ACC112 (cell line): ENCODE results near the gene DLG2.

Experiments
- H2AFZ ChIP-seq: fragments of 200-600 bp; sonication (generic); one replicate; pipeline ENCODE4 v1.6.0; 2017; ENCODE audit warnings: antibody characterized with exemption, low read length; ENCODE audit not compliant: unreplicated experiment
- H3K27ac ChIP-seq: fragments of 200-600 bp; sonication (generic); 2 replicates; pipeline ENCODE4 v1.5.1; 2014; ENCODE audit warnings: low read depth, mild to moderate bottlenecking, antibody characterized with exemption, low read length, moderate library complexity
- H3K27me3 ChIP-seq: fragments of 200-600 bp; sonication (generic); 2 replicates; pipeline ENCODE4 v1.6.1; 2014; ENCODE audit warnings: mild to moderate bottlenecking, antibody characterized with exemption, low read length, moderate library complexity, mixed read lengths; ENCODE audit not compliant: insufficient read depth
- H3K36me3 ChIP-seq: fragments of 200-600 bp; sonication (generic); 2 replicates; pipeline ENCODE4 v1.6.1; 2016; ENCODE audit warnings: mild to moderate bottlenecking, antibody characterized with exemption, low read length, moderate library complexity, mixed read lengths; ENCODE audit not compliant: insufficient read depth
- H3K4me1 ChIP-seq: fragments of 200-600 bp; sonication (generic); one replicate; pipeline ENCODE4 v1.6.1; 2016; ENCODE audit warnings: low read length, mixed read lengths; ENCODE audit not compliant: insufficient read depth, unreplicated experiment, control insufficient read depth
- H3K4me3 ChIP-seq: fragments of 200-600 bp; sonication (generic); 2 replicates; pipeline ENCODE4 v1.5.1; 2014; ENCODE audit warnings: mild to moderate bottlenecking, low read depth, low read length
- H3K79me2 ChIP-seq: fragments of 200-600 bp; sonication (generic); one replicate; pipeline ENCODE4 v1.6.0; 2016; ENCODE audit warnings: low read length; ENCODE audit not compliant: control insufficient read depth, unreplicated experiment, insufficient read depth

Gene DLG2

DNA sequence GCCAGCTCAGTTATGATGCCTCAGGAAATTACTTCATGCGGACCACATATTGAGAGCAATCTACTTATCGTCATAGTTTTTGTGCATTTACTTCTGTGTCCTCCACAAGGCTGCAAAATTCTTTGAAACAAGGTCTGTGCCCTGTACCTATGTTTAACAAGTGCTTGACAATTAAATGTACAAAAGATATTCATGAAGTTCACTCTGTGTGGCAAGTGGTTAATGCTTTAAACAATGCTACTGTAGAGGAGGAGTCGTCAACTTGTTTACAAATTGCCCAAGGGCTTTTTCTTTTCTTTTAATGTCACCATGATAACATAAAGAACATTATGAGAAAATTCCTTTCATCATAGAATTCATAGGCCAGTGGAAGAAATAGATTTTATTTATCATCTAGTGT, 1469.5 kb downstream of the DLG2 start:
- Histone ChIP-seq H3K4me1 (no peaks in the 10 kb centered on the region), H3K27me3 (no peaks in the 10 kb centered on the region), H3K79me2 (no peaks in the 10 kb centered on the region), H3K36me3 (no peaks in the 10 kb centered on the region), H3K4me3 (no peak overlapping the region), H3K27ac (no peak overlapping the region), H2AFZ (no peak overlapping the region)

DNA sequence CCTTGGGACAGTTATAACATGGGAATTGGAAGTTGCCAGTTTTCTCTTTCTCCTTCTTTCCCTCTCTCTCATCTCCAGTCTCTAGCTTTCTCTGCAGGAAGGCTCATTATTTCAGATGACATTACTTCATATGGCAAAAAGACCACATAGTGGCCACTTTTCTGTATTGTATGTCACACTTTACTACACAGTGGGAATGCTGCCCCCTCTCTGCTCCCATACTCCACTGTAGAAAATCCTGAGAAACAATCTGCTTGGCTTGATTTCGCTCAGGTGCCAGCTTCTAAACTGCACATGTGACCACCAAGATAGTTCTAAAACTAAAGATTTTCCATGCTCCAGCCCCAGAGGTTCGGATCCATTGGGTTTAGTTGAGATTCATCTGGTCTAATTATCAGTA, 1480.3 kb downstream of the DLG2 start:
- Histone ChIP-seq H2AFZ (no peak overlapping the region), H3K27me3 (no peaks in the 10 kb centered on the region), H3K36me3 (no peaks in the 10 kb centered on the region), H3K4me1 (no peaks in the 10 kb centered on the region), H3K4me3 (no peak overlapping the region), H3K27ac (no peak overlapping the region), H3K79me2 (no peaks in the 10 kb centered on the region)

DNA sequence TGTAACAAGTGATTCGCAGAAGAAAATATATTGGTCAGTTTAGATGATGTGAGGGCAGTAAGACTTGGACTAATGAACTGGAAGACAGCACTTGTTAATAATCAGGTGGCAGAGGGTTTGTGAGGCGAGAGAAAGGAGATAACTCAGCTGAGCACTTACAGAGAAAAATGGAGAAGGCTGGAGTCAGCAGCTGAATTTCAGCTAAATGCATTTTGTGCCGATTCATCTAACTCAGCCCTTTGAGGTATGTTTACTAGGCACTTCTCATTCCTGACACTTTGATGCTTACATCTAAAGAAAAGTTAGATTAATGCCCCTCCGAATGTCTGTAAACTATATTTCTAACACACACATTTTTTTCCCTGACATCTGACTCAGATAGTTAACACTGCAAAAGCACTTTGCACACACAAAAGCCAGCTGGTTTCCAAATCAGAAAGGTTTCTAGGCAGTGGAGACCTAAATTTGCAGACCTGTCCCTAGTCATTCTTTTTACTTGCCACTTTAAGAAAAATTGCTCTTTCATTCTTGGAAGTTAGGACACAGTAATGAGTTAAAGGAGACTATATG, 1481.4 kb downstream of the DLG2 start:
- H3K36me3 ChIP-seq: no peaks in the 10 kb centered on the region
- H3K79me2 ChIP-seq: no peaks in the 10 kb centered on the region
- H2AFZ ChIP-seq: no peak overlapping the region
- no peak overlapping the region for H3K4me3 ChIP-seq
- no peaks in the 10 kb centered on the region for H3K27me3 ChIP-seq
- H3K27ac ChIP-seq: no peak overlapping the region
- no peaks in the 10 kb centered on the region for H3K4me1 ChIP-seq

DNA sequence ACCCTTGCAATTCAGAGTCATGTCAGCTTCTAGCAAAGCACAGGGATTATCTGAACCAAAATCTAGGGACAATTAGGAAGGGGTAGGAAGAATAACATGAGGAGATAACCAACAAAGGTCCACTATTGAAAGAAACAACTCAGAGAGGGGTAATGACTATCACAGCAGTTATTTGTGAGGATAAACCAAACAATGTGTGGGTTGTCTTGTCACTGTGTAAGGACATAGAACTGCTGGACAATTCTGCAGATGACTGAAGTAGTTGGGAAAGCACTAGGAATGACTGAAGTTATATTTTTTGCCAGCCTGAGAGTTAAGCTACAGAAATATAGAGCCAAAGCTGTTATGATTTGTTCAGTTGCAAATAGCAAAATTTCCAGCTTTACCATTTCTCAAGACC, 1482.6 kb downstream of the DLG2 start:
- Histone ChIP-seq H3K27me3 (no peaks in the 10 kb centered on the region), H3K4me3 (no peak overlapping the region), H2AFZ (no peak overlapping the region), H3K4me1 (no peaks in the 10 kb centered on the region), H3K27ac (no peak overlapping the region), H3K36me3 (no peaks in the 10 kb centered on the region), H3K79me2 (no peaks in the 10 kb centered on the region)

DNA sequence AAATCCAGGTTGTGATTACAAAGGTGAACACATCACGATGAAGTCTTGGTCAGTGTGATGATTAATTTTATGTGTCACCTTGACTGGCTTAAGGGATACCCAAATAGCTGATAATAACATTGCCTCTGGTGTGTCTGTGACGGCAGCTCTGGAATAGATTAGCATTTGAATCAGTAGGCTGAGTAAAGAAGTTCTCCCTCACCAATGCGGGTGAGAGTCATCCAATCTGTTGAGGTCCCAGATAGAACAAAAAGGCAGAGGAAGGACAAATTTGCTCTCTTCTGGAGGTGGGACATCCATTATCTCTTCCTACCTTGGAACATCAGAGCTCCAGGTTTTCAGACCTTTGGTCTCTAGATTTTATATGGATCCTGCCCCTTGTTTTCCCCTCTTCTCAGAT, 1484.7 kb downstream of the DLG2 start:
- Histone ChIP-seq H3K27me3 (no peaks in the 10 kb centered on the region), H2AFZ (no peak overlapping the region), H3K4me3 (no peak overlapping the region), H3K27ac (no peak overlapping the region), H3K36me3 (no peaks in the 10 kb centered on the region), H3K79me2 (no peaks in the 10 kb centered on the region), H3K4me1 (no peaks in the 10 kb centered on the region)

DNA sequence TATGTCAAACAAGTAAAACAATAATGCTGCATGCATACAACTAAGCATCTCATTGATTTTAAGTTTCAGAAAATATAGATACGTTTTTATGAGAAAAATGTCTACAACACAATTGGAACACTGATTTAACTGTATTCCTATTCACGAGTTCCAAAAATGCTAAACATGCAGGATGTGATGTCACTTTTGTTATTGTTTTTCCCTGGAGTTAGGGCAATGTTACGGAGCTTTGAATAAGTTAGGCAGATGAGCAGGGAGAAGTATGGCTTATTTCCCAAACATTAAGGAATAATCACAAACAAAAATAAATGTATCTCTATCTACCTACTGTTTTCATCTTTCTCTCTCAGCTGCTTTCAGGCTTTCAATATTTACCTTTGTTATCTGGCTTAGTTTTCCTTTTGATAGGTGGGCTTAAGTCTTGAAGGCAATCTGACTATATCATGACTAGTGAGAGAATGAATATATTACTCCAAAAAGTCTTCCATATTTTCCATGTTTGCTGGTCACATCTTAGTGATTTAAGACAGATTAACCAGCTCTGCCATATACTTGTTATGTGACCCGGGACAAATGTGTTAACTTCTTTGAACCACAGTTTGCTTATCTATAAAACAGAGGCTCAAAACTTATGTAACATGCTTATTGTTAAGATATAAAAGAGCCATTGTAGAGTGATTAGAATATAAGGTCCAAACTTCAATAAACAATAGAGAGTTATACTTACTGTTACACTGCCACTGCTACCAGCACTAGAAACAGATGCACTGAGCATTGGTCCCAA, 1486.6 kb downstream of the DLG2 start:
- no peak overlapping the region for H3K27ac ChIP-seq

DNA sequence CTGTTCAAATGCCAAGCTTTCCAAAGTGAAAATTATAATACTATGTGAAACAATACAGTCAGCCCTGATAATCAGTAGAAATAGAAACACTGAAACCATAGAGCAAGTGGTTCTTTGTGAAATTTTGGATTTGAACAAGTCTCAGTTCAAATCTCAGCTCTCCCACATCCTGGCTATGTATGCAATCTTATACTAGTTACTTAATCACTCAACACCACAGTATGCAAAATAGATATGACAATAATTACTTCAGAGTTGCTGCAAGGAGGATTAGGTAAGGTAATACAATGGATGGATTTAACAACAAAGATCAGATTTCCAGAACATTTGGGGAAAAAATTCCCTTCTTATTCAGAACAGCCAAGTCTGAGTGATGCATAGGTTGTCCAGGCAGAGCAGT, 1489.2 kb downstream of the DLG2 start:
- Histone ChIP-seq H2AFZ (no peak overlapping the region), H3K4me3 (no peak overlapping the region), H3K36me3 (no peaks in the 10 kb centered on the region), H3K4me1 (no peaks in the 10 kb centered on the region), H3K27me3 (no peaks in the 10 kb centered on the region), H3K79me2 (no peaks in the 10 kb centered on the region), H3K27ac (no peak overlapping the region)

More for the DNA sequence above, 1486.6 kb downstream of the DLG2 start:
- no peak overlapping the region for H3K4me3 ChIP-seq
- no peaks in the 10 kb centered on the region for H3K79me2 ChIP-seq
- no peaks in the 10 kb centered on the region for H3K27me3 ChIP-seq
- no peaks in the 10 kb centered on the region for H3K4me1 ChIP-seq
- no peaks in the 10 kb centered on the region for H3K36me3 ChIP-seq
- H2AFZ ChIP-seq: no peak overlapping the region

DNA sequence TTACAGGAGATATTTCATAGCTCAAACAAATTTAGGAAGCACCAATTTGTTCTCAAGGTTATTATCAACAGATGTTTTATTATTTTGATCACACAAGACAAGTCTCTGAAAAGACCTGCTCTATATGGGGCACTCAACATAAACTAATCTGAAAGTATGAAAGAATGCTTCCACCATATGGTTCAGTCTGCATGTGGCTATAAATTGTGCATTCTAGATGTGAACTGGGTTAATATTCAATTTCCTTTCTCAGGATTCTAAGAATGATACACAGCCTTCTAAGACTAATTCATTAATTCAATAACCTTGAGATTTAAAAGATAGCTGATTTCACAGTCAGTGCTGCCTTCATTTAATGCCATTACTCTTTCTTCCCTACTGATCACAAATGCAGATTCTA, 1489.6 kb downstream of the DLG2 start:
- H3K27ac ChIP-seq: no peak overlapping the region
- no peak overlapping the region for H3K4me3 ChIP-seq
- no peak overlapping the region for H2AFZ ChIP-seq
- H3K79me2 ChIP-seq: no peaks in the 10 kb centered on the region
- no peaks in the 10 kb centered on the region for H3K4me1 ChIP-seq
- no peaks in the 10 kb centered on the region for H3K36me3 ChIP-seq
- H3K27me3 ChIP-seq: no peaks in the 10 kb centered on the region

DNA sequence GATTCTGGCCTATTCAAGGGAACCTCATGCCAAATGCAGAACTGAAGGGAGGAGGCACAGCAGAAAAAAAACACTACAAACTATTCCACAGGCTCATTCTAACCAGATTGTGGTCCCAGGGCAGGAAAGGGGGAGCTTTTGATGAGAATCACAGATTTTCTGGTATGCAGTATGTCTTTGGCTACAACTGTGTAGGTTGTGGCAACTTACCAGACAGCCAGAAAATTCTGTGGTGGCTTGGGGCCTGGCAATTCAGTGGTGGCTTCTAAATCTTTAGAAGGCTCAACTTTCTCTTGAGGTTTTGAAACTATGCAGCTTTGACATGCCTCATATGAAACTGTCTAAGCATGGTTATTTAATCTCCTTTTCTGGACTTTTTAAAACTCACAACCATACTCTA, 1490.2 kb downstream of the DLG2 start:
- Histone ChIP-seq H3K36me3 (no peaks in the 10 kb centered on the region), H2AFZ (no peak overlapping the region), H3K4me1 (no peaks in the 10 kb centered on the region)

DNA sequence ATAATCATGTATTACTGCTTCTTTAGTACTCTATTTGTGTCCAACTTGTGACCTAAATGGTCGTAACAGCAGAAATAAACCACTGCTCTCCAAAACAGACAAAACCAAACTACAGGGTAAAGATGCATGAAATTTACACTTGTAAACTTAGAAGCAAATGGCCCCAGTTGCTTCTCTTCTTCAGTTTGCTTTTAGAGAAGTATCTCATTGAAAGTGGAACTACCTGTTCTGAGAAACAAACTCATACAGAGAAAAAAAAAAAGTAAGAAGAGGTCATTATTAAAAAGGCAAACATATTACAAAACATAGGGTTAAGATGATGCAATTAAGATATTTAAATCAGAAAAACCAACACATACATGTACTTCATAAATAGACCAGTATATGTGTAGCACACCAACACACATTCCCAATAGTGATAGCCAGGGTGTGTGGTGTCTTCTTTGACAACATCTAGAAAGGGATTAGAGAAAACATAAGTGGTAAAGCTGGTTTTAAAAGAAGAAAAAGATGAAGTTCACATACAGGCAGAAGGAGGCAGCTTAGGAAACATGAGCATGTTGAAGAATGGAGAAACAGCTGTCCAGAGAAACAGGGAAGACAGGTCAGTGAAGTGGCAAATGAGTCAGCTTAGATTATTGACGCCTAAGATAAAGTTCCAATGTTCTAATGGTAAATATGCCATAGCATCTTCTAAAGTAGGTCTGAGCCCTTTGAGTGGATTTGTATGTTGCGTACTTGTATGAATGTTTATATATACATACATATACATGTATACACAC, 1496.3 kb downstream of the DLG2 start:
- Histone ChIP-seq H2AFZ (no peak overlapping the region), H3K4me3 (no peak overlapping the region), H3K36me3 (no peaks in the 10 kb centered on the region), H3K79me2 (no peaks in the 10 kb centered on the region), H3K27me3 (no peaks in the 10 kb centered on the region), H3K4me1 (no peaks in the 10 kb centered on the region), H3K27ac (no peak overlapping the region)

More for the DNA sequence above, 1490.2 kb downstream of the DLG2 start:
- Histone ChIP-seq H3K4me3 (no peak overlapping the region), H3K79me2 (no peaks in the 10 kb centered on the region), H3K27ac (no peak overlapping the region), H3K27me3 (no peaks in the 10 kb centered on the region)
